ENCODE data around the gene IGLL1.
A peak's percentile ranks its signal among the peaks of the same experiment; 100 is the strongest.

Gene IGLL1

DNA sequence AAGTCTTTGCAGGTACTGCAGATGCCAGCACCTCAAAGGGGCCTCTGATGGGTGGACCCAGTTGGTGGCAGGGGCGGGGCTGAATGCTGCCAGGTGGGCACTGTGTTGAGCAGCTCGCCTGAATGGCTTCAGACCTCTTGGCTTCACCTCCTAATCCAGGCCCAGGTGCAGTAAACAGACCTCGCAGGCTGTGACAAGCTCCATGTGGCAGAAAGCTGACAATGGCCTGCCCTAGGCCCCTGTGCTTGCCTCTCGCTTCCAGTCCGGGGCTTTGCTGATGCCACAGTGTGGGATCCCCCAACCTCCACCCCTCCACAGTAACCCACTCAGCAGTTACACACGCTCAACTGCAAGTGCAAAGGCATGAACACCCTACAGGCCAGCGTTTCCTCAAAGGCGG, 9.4 kb downstream of the IGLL1 start:
- POLR2A ChIA-PET = no interaction called here
- DNase-seq (ENCODE audit: low read depth, low spot score) = no peak
- CTCF ChIA-PET = interaction anchor here (1.9 kb wide), 1 partner anchor 20 kb away, joined by 6 read pairs; no protein-coding TSS in a partner anchor
- no peak overlapping the region for H3K4me3 ChIP-seq (ENCODE audit: low read depth, low read length)
- TF ChIP-seq CTCF (IDR thresholded peaks at IDR 0.05; ENCODE audit: insufficient read depth, low read length, missing control alignments) = no peak

- TF ChIP-seq CTCF (IDR thresholded peaks at IDR 0.05; ENCODE audit: insufficient read depth, low read length, missing control alignments) = no peak
- ChIA-PET POLR2A (no interaction called here), CTCF (interaction anchor here (1.9 kb wide), 1 partner anchor 21 kb away, joined by 6 read pairs; no protein-coding TSS in a partner anchor)
These were observed 10.4 kb downstream of the IGLL1 start for GRCh38 chr22:23569716-23570115.

DNA sequence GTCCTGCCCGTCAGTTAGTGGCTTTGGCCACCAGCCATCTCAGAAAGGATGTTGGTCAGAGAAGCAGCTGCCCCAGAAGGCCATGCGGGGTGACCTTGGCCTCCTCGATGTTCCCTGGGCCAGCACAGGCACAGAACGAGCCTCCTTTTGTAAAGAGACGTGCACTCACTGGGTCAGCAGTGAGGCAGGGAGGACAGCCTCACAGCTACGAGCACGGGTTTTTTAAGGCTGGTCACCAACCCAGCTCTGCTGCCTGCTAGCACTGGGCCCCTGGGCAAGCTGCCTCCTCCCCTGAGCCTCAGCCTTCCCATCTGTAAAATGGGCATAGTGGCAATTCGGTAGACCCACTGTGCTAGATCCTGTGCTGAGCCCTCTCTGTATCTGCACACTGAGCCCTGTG, 10.8 kb downstream of the IGLL1 start:
- ChIA-PET POLR2A (no interaction called here), CTCF (interaction anchor here (1.9 kb wide), 1 partner anchor 22 kb away, joined by 6 read pairs; no protein-coding TSS in a partner anchor)

More at GRCh38 chr22:23569716-23570115, 10.4 kb downstream of the IGLL1 start:
- DNase-seq (ENCODE audit: low read depth, low spot score) = no peak
- no peak overlapping the region for H3K4me3 ChIP-seq (ENCODE audit: low read depth, low read length)

GRCh38 chr22:23566705-23567475, 13.2 kb downstream of the IGLL1 start:
- no peak overlapping the region for H3K4me3 ChIP-seq (ENCODE audit: low read depth, low read length)
- ChIA-PET CTCF (interaction anchor here (0.9 to 1.2 kb wide), 2 partner anchors 10 to 283 kb away, joined by 3 to 5 read pairs; no protein-coding TSS in a partner anchor), POLR2A (no interaction called here)

More for the DNA sequence above, 10.8 kb downstream of the IGLL1 start:
- TF ChIP-seq CTCF (IDR thresholded peaks at IDR 0.05; ENCODE audit: insufficient read depth, low read length, missing control alignments) = no peak
- no peak overlapping the region for H3K4me3 ChIP-seq (ENCODE audit: low read depth, low read length)
- DNase-seq (ENCODE audit: low read depth, low spot score) = no peak

GRCh38 chr22:23565915-23566704, 14.0 kb downstream of the IGLL1 start:
- peak overlapping the region; percentile 15 for H3K4me3 ChIP-seq (ENCODE audit: low read depth, low read length)
- POLR2A ChIA-PET = no interaction called here

More at GRCh38 chr22:23566705-23567475, 13.2 kb downstream of the IGLL1 start:
- no peak for TF ChIP-seq CTCF (IDR thresholded peaks at IDR 0.05; ENCODE audit: insufficient read depth, low read length, missing control alignments)
- no peak for DNase-seq (ENCODE audit: low read depth, low spot score)

More at GRCh38 chr22:23565915-23566704, 14.0 kb downstream of the IGLL1 start:
- TF ChIP-seq CTCF (IDR thresholded peaks at IDR 0.05; ENCODE audit: insufficient read depth, low read length, missing control alignments) = no peak
- CTCF ChIA-PET = interaction anchor here (0.9 kb wide), 1 partner anchor 9 kb away, joined by 3 read pairs; no protein-coding TSS in a partner anchor
- no peak for DNase-seq (ENCODE audit: low read depth, low spot score)
